OCI-LY1 (cell line): Measurements from ENCODE around the gene SLCO1A2.

ENCODE experiments used
- EZH2 ChIP-seq: fragments of 200-600 bp; sonication (generic), shearing (Covaris generic); IDR thresholded peaks from 2 replicates; pipeline ENCODE4 v1.8.0; 2017; ENCODE audit warnings: borderline replicate concordance, mixed run types, mild to moderate bottlenecking, antibody characterized with exemption, low read length, moderate library complexity, mixed read lengths
- TF ChIP-seq, protein P1 (sequence below): fragments of 200-600 bp; sonication (generic), shearing (Covaris generic); IDR thresholded peaks from 2 replicates; pipeline ENCODE4 v1.5.1; 2017; ENCODE audit warnings: mild to moderate bottlenecking, antibody characterized with exemption, low read length, moderate library complexity, mixed read lengths

DNA sequence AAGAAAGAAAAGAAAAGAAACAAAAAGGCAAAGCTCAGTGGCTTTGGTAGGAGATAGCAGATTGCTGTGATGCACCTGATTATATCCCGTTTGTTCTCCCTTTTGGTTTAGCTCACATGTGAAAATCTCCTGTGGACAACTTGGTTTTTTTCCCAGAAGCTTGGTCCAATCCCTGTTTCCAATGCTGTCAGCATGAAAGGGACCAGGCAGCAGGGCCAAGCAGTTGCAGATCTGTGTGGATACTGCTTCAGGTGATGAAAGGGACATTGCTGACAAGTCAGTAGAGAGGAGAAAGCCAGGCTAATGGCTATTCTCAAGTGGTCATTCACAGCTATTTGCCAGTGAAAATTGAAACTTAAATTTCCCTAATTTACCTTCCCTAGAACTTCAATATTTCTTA lies 18.8 kb upstream of the SLCO1A2 start:
- no peak for TF ChIP-seq EZH2
- TF ChIP-seq, protein P1, sequence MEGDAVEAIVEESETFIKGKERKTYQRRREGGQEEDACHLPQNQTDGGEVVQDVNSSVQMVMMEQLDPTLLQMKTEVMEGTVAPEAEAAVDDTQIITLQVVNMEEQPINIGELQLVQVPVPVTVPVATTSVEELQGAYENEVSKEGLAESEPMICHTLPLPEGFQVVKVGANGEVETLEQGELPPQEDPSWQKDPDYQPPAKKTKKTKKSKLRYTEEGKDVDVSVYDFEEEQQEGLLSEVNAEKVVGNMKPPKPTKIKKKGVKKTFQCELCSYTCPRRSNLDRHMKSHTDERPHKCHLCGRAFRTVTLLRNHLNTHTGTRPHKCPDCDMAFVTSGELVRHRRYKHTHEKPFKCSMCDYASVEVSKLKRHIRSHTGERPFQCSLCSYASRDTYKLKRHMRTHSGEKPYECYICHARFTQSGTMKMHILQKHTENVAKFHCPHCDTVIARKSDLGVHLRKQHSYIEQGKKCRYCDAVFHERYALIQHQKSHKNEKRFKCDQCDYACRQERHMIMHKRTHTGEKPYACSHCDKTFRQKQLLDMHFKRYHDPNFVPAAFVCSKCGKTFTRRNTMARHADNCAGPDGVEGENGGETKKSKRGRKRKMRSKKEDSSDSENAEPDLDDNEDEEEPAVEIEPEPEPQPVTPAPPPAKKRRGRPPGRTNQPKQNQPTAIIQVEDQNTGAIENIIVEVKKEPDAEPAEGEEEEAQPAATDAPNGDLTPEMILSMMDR: no peak
